Uterus (tissue), 4 donors: ENCODE results near the gene PI4K2A. TPM values are rescaled to one million over a fixed set of nuclear protein-coding genes. Genes with fewer than 3 reads are reported as not detected.
A peak's percentile ranks its signal among the peaks of the same experiment; 100 is the strongest.

Experiments used
- DNase-seq, 2 donors: peaks; one replicate each; pipeline ENCODE4 v3.0.0-alpha.2; 2019 to 2020
- H3K27ac ChIP-seq, 2 donors: fragments of 200-600 bp; sonication (generic); 1 replicate in 1 of 2; 2 replicates in 1 of 2; pipeline ENCODE4 v1.5.1; 2016 to 2018
- H3K27me3 ChIP-seq, 2 donors: fragments of 200-600 bp; sonication (generic); one replicate each; pipeline ENCODE4 v1.5.1; 2018 to 2019; ENCODE audit warnings: control low read depth in 1 of 2
- H3K36me3 ChIP-seq, 2 donors: fragments of 200-600 bp; sonication (generic); one replicate each; pipeline ENCODE4 v1.5.1; 2019; ENCODE audit warnings: control low read depth in 1 of 2
- H3K4me1 ChIP-seq, 2 donors: fragments of 200-600 bp; sonication (generic); one replicate each; pipeline ENCODE4 v1.5.1; 2018 to 2019; ENCODE audit warnings: control low read depth in 1 of 2
- H3K4me3 ChIP-seq, 2 donors: fragments of 200-600 bp; sonication (generic); 1 replicate in 1 of 2; 2 replicates in 1 of 2; pipeline ENCODE4 v1.5.1; 2018 to 2019; ENCODE audit warnings: mild to moderate bottlenecking in 1 of 2
- H3K9me3 ChIP-seq, 2 donors: fragments of 200-600 bp; sonication (generic); one replicate each; pipeline ENCODE4 v1.5.1; 2019; ENCODE audit warnings: control low read depth in 1 of 2
- POLR2A ChIP-seq, 2 donors: fragments of 450-650 bp; IDR thresholded peaks; one replicate each; pipeline ENCODE4 v1.6.1; 2016; ENCODE audit warnings: antibody characterized with exemption in 2 of 2, mild to moderate bottlenecking in 1 of 2, moderate library complexity in 1 of 2
- intact Hi-C: fragments of 100-400 bp; cut with DNase I; formaldehyde crosslinking; loops from one replicate; pipeline ENCODE4 v1.15.1; 2023; ENCODE audit warnings: low total_unique reads
- total RNA-seq, 4 donors: library from RNA; depleted of rRNA in 3 of 4; stranded (reverse); fragments of >200 nt in 3 of 4; gene quantifications; one replicate each; pipeline versions ENCODE4 v1.1.0 to v1.2.4, GENCODE V29; 2014 to 2023
- TF ChIP-seq, protein P1 (sequence below), 4 experiments: fragments of 200-600 bp in 2 of 4; fragments of 450-650 bp in 2 of 4; sonication (generic) in 2 of 4; IDR thresholded peaks; one replicate each; pipeline ENCODE4 v1.5.1; 2016 to 2019; ENCODE audit warnings: antibody characterized with exemption in 4 of 4, mild to moderate bottlenecking in 2 of 4, moderate library complexity in 1 of 4
- donor health status: DM: yes; HTN: yes; CAD: no.

PI4K2A gene
- total RNA-seq, 4 donors from 2014 or later = 5.6 to 14.7 (median 11.9) TPM

- Histone ChIP-seq H3K4me1 (peaks cover 5 to 9% of the 10 kb centered on the region in 2 donors), H3K27me3 (no peaks in the 10 kb centered on the region), H3K9me3 (no peaks in the 10 kb centered on the region), H3K27ac (peak within 1 kb of the TSS; percentile 95 to 98), H3K36me3 (no peaks in the 10 kb centered on the region), H3K4me3 (peak within 1 kb of the TSS; percentile 52 to 80)
- intact Hi-C loops = no loop called here
- TF ChIP-seq POLR2A (IDR thresholded peaks at IDR 0.05) = peak in 1 of 2 donors; percentile 11
- TF ChIP-seq, protein P1, sequence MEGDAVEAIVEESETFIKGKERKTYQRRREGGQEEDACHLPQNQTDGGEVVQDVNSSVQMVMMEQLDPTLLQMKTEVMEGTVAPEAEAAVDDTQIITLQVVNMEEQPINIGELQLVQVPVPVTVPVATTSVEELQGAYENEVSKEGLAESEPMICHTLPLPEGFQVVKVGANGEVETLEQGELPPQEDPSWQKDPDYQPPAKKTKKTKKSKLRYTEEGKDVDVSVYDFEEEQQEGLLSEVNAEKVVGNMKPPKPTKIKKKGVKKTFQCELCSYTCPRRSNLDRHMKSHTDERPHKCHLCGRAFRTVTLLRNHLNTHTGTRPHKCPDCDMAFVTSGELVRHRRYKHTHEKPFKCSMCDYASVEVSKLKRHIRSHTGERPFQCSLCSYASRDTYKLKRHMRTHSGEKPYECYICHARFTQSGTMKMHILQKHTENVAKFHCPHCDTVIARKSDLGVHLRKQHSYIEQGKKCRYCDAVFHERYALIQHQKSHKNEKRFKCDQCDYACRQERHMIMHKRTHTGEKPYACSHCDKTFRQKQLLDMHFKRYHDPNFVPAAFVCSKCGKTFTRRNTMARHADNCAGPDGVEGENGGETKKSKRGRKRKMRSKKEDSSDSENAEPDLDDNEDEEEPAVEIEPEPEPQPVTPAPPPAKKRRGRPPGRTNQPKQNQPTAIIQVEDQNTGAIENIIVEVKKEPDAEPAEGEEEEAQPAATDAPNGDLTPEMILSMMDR (IDR thresholded peaks at IDR 0.05) = no peak
- peak; percentile 89 to 92 for DNase-seq
Observed at GRCh38 chr10:97713339-97713825, 72.9 kb downstream of the PI4K2A start, which contains the start of gene MARVELD1. Gene MARVELD1, plus strand, starts transcription at chr10:97713730. Its CDS starts 147 bp downstream, at chr10:97713877.

DNA sequence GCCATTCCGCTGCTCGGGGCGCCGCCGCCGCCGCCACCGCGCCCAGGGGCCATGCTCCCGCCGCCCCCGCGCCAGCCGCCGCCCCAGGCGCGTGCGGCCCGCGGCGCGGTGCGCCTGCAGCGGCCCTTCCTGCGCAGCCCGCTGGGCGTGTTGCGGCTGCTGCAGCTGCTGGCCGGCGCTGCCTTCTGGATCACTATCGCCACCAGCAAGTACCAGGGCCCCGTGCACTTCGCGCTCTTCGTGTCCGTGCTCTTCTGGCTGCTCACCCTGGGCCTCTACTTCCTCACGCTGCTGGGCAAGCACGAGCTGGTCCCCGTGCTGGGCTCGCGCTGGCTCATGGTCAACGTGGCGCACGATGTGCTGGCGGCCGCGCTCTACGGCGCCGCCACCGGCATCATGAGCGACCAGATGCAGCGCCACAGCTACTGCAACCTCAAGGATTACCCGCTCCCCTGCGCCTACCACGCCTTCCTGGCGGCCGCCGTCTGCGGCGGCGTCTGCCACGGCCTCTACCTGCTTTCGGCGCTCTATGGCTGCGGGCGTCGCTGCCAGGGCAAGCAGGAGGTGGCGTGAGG lies 73.4 kb downstream of the PI4K2A start:
- peak; percentile 72 to 73 for DNase-seq
- Histone ChIP-seq H3K9me3 (no peaks in the 10 kb centered on the region), H3K36me3 (no peaks in the 10 kb centered on the region), H3K27me3 (no peaks in the 10 kb centered on the region), H3K27ac (peak overlapping the region; percentile 95 to 98), H3K4me1 (peaks cover 7 to 9% of the 10 kb centered on the region in 2 donors), H3K4me3 (peak overlapping the region; percentile 52 to 80)
- intact Hi-C loops = no loop called here
- peak in 1 of 2 donors; percentile 35 for TF ChIP-seq POLR2A (IDR thresholded peaks at IDR 0.05)
- TF ChIP-seq, protein P1 (IDR thresholded peaks at IDR 0.05) = peak in 3 of 4 experiments; percentile 3 to 23 (median 12)

GRCh38 chr10:97714401-97715258 lies 74.2 kb downstream of the PI4K2A start:
- Histone ChIP-seq H3K4me1 (peaks cover 7 to 16% of the 10 kb centered on the region in 2 donors), H3K27ac (peak overlapping the region; percentile 95 to 98), H3K9me3 (no peaks in the 10 kb centered on the region), H3K27me3 (no peaks in the 10 kb centered on the region), H3K4me3 (peak overlapping the region; percentile 52 to 80), H3K36me3 (no peaks in the 10 kb centered on the region)
- peak; percentile 82 to 87 for DNase-seq
- TF ChIP-seq, protein P1 (IDR thresholded peaks at IDR 0.05) = no peak
- TF ChIP-seq POLR2A (IDR thresholded peaks at IDR 0.05) = peak; percentile 30 to 41
- intact Hi-C loops = no loop called here

- DNase-seq = no peak
- Histone ChIP-seq H3K4me3 (peak overlapping the region; percentile 52 to 80), H3K4me1 (peaks cover 4 to 17% of the 10 kb centered on the region in 2 donors), H3K36me3 (no peaks in the 10 kb centered on the region), H3K27me3 (no peaks in the 10 kb centered on the region), H3K27ac (peak overlapping the region; percentile 95 to 98), H3K9me3 (no peaks in the 10 kb centered on the region)
- no peak for TF ChIP-seq POLR2A (IDR thresholded peaks at IDR 0.05)
- TF ChIP-seq, protein P1 (IDR thresholded peaks at IDR 0.05) = no peak
- intact Hi-C loops = no loop called here
Observed at GRCh38 chr10:97715259-97715874, 74.9 kb downstream of the PI4K2A start.
